Measurements from ENCODE around the gene RPS24. TPM values are rescaled to one million over a fixed set of nuclear protein-coding genes. Genes with fewer than 3 reads are reported as not detected.
A peak's percentile ranks its signal among the peaks of the same experiment; 100 is the strongest.

Gene RPS24
- total RNA-seq, 1 experiment from 2014 or later = 1,941 TPM

- Mint-ChIP-seq H3K4me1 (ENCODE audit: low read depth, unreplicated experiment) (peaks cover 11% of the 10 kb centered on the region), H3K36me3 (ENCODE audit: insufficient read depth, unreplicated experiment) (peaks cover 61% of the 10 kb centered on the region), H3K9me3 (ENCODE audit: low read depth, unreplicated experiment) (no peaks in the 10 kb centered on the region), H3K27me3 (ENCODE audit: unreplicated experiment) (no peaks in the 10 kb centered on the region), H3K4me3 (ENCODE audit: low read depth, unreplicated experiment) (no peak overlapping the region), H3K27ac (ENCODE audit: unreplicated experiment) (peak overlapping the region; percentile 51)
- CTCF ChIA-PET = no interaction called here
- DNase-seq = no peak
- intact Hi-C loops (cut with micrococcal nuclease; ENCODE audit: unreplicated experiment) = loop anchor here (10.0 kb wide), 2 partner anchors 361 to 481 kb away; no protein-coding TSS in a partner anchor
- BruUV-seq (replicated peaks) = no TSS peak
- no peak for TF ChIP-seq CTCF (IDR thresholded peaks at IDR 0.05; ENCODE audit: unreplicated experiment)
Observed at GRCh38 chr10:78044179-78044578, 10.5 kb downstream of the RPS24 start.

GRCh38 chr10:78044699-78045098, 11.0 kb downstream of the RPS24 start:
- CTCF ChIA-PET = no interaction called here
- intact Hi-C loops (cut with micrococcal nuclease; ENCODE audit: unreplicated experiment) = loop anchor here (10.0 kb wide), 2 partner anchors 360 to 480 kb away; no protein-coding TSS in a partner anchor
- Mint-ChIP-seq H3K27ac (ENCODE audit: unreplicated experiment) (peak overlapping the region; percentile 51), H3K4me3 (ENCODE audit: low read depth, unreplicated experiment) (no peak overlapping the region), H3K27me3 (ENCODE audit: unreplicated experiment) (no peaks in the 10 kb centered on the region), H3K36me3 (ENCODE audit: insufficient read depth, unreplicated experiment) (peaks cover 56% of the 10 kb centered on the region), H3K9me3 (ENCODE audit: low read depth, unreplicated experiment) (no peaks in the 10 kb centered on the region), H3K4me1 (ENCODE audit: low read depth, unreplicated experiment) (peaks cover 11% of the 10 kb centered on the region)
- DNase-seq = no peak
- TF ChIP-seq CTCF (IDR thresholded peaks at IDR 0.05; ENCODE audit: unreplicated experiment) = no peak
- no TSS peak for BruUV-seq (replicated peaks)

DNA sequence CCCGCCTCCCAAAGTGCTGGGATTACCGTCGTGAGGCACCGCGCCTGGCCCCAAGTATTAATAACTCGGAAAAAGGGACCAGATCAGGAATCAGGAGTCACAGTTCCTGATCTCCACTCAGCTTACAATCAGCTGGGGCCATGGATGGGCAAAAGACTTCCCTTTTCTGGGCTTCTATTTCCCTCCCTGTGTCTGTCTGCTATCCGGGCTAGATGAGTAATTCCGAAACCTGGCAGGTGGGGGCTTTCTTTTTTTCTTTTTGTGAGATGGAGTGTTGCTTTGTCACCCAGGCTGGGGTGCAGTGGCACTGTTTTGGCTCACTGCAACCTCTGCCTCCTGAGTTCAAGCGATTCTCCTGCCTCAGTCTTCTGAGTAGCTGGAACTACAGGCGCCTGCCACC, 11.6 kb downstream of the RPS24 start:
- intact Hi-C loops (cut with micrococcal nuclease; ENCODE audit: unreplicated experiment) = loop anchor here (10.0 kb wide), 2 partner anchors 360 to 480 kb away; no protein-coding TSS in a partner anchor
- CTCF ChIA-PET = no interaction called here
- H3K36me3 Mint-ChIP-seq (ENCODE audit: insufficient read depth, unreplicated experiment) = peaks cover 51% of the 10 kb centered on the region
- DNase-seq = no peak
- peaks cover 11% of the 10 kb centered on the region for H3K4me1 Mint-ChIP-seq (ENCODE audit: low read depth, unreplicated experiment)
- H3K27ac Mint-ChIP-seq (ENCODE audit: unreplicated experiment) = no peak overlapping the region
- no peaks in the 10 kb centered on the region for H3K27me3 Mint-ChIP-seq (ENCODE audit: unreplicated experiment)
- no TSS peak for BruUV-seq (replicated peaks)
- H3K4me3 Mint-ChIP-seq (ENCODE audit: low read depth, unreplicated experiment) = no peak overlapping the region
- H3K9me3 Mint-ChIP-seq (ENCODE audit: low read depth, unreplicated experiment) = no peaks in the 10 kb centered on the region
- no peak for TF ChIP-seq CTCF (IDR thresholded peaks at IDR 0.05; ENCODE audit: unreplicated experiment)

GRCh38 chr10:78045856-78046255, 12.2 kb downstream of the RPS24 start:
- Mint-ChIP-seq H3K27me3 (ENCODE audit: unreplicated experiment) (no peaks in the 10 kb centered on the region), H3K9me3 (ENCODE audit: low read depth, unreplicated experiment) (no peaks in the 10 kb centered on the region), H3K36me3 (ENCODE audit: insufficient read depth, unreplicated experiment) (peaks cover 44% of the 10 kb centered on the region), H3K4me3 (ENCODE audit: low read depth, unreplicated experiment) (no peak overlapping the region), H3K27ac (ENCODE audit: unreplicated experiment) (no peak overlapping the region), H3K4me1 (ENCODE audit: low read depth, unreplicated experiment) (peaks cover 8% of the 10 kb centered on the region)
- no peak for DNase-seq
- intact Hi-C loops (cut with micrococcal nuclease; ENCODE audit: unreplicated experiment) = loop anchor here (2.0 to 10.0 kb wide), 3 partner anchors 257 to 479 kb away; no protein-coding TSS in a partner anchor
- BruUV-seq (replicated peaks) = no TSS peak
- CTCF ChIA-PET = interaction anchor here (0.5 to 0.7 kb wide), 3 partner anchors 9 to 1655 kb away, joined by 3 to 5 read pairs (median 4); no protein-coding TSS in a partner anchor
- no peak for TF ChIP-seq CTCF (IDR thresholded peaks at IDR 0.05; ENCODE audit: unreplicated experiment)

Measured in Calu3 (cell line).